Type B pancreatic cell (in vitro differentiated cells): ENCODE results near the gene ELAVL3. TPM values are rescaled to one million over a fixed set of nuclear protein-coding genes. Genes with fewer than 3 reads are reported as not detected.
A peak's percentile ranks its signal among the peaks of the same experiment; 100 is the strongest.

Source experiments
- DNase-seq: peaks from one replicate; pipeline ENCODE4 v3.0.0; 2021; ENCODE audit warnings: mixed read lengths; ENCODE audit not compliant: unreplicated experiment; ENCODE audit errors: extremely low spot score
- H3K27ac Mint-ChIP-seq: 2 replicates; pipeline ENCODE4 v1.8.0; 2021; ENCODE audit warnings: mild to moderate bottlenecking, mixed read lengths
- H3K27me3 Mint-ChIP-seq: 2 replicates; pipeline ENCODE4 v1.8.0; 2021; ENCODE audit warnings: mixed read lengths
- H3K36me3 Mint-ChIP-seq: 2 replicates; pipeline ENCODE4 v1.8.0; 2021; ENCODE audit warnings: mixed read lengths
- H3K4me1 Mint-ChIP-seq: one replicate; pipeline ENCODE4 v1.8.0; 2021; ENCODE audit warnings: mixed read lengths; ENCODE audit not compliant: unreplicated experiment
- H3K4me3 Mint-ChIP-seq: 2 replicates; pipeline ENCODE4 v1.8.0; 2021; ENCODE audit warnings: mild to moderate bottlenecking, mixed read lengths
- H3K9me3 Mint-ChIP-seq: 2 replicates; pipeline ENCODE4 v1.8.0; 2021; ENCODE audit warnings: mixed read lengths
- CTCF ChIP-seq: fragments of 200-600 bp; sonication (generic); conservative IDR thresholded peaks from 2 replicates; pipeline ENCODE4 v1.5.0; 2021; ENCODE audit warnings: antibody characterized with exemption, mild to moderate bottlenecking
- total RNA-seq: library from RNA; stranded (reverse); gene quantifications from 2 replicates; pipeline ENCODE4 v1.2.1, GENCODE V29; 2021; ENCODE audit warnings: low replicate concordance

Gene ELAVL3
- total RNA-seq, 1 donor from 2014 or later = 3.3 TPM

- H3K9me3 Mint-ChIP-seq = no peaks in the 10 kb centered on the region
- no peak for DNase-seq
- H3K4me1 Mint-ChIP-seq = peaks cover 12% of the 10 kb centered on the region
- TF ChIP-seq CTCF = peak; percentile 69
- H3K27me3 Mint-ChIP-seq = peaks cover 3% of the 10 kb centered on the region
- no peak overlapping the region for H3K4me3 Mint-ChIP-seq
- peak overlapping the region; percentile 11 for H3K27ac Mint-ChIP-seq
- no peaks in the 10 kb centered on the region for H3K36me3 Mint-ChIP-seq
Observed at GRCh38 chr19:11453468-11454341, 27.1 kb downstream of the ELAVL3 start.

- H3K4me3 Mint-ChIP-seq = no peak overlapping the region
- no peaks in the 10 kb centered on the region for H3K27me3 Mint-ChIP-seq
- DNase-seq = no peak
- no peaks in the 10 kb centered on the region for H3K36me3 Mint-ChIP-seq
- peaks cover 12% of the 10 kb centered on the region for H3K4me1 Mint-ChIP-seq
- H3K9me3 Mint-ChIP-seq = no peaks in the 10 kb centered on the region
- peak; percentile 9 for TF ChIP-seq CTCF
- no peak overlapping the region for H3K27ac Mint-ChIP-seq
Observed at GRCh38 chr19:11452620-11453310, 28.1 kb downstream of the ELAVL3 start.

DNA sequence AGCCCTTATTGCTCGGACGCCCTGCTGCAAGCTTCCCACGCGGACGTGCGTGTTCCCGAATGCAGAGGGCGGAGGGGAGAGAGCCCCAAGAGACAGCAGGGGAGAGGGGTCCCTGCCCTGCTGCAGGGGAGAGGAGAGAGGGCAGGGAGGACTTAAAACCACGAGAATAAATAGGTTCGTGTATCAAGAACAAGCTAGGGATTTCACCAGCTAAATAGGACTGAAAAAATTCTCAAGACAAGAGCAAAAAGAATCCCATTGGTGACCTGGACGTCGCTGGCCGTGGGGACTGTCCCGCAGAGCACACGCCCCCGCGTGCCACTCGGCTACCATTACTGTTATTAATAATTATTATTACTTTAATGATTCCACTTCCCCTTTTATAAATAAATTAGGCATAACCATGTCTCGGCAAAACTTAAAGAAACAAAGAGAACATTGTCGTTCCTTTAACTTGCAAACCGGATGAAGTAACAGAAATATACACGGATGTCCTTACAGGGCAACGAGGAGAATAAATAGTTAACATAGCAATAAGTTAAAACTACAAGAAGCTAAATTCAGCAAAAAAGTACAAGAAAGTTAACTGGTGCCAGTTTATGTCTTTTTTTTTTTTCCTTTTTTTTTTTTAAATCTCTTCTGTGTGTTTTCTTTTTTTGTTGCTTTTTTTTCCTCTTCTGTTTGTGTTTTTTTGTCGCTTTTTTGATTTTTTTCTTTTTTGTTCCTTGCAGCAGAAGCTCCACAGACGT lies 28.8 kb downstream of the ELAVL3 start:
- Mint-ChIP-seq H3K27me3 (no peaks in the 10 kb centered on the region), H3K36me3 (no peaks in the 10 kb centered on the region), H3K4me1 (peaks cover 12% of the 10 kb centered on the region), H3K27ac (no peak overlapping the region), H3K4me3 (no peak overlapping the region), H3K9me3 (no peaks in the 10 kb centered on the region)
- no peak for TF ChIP-seq CTCF
- no peak for DNase-seq

DNA sequence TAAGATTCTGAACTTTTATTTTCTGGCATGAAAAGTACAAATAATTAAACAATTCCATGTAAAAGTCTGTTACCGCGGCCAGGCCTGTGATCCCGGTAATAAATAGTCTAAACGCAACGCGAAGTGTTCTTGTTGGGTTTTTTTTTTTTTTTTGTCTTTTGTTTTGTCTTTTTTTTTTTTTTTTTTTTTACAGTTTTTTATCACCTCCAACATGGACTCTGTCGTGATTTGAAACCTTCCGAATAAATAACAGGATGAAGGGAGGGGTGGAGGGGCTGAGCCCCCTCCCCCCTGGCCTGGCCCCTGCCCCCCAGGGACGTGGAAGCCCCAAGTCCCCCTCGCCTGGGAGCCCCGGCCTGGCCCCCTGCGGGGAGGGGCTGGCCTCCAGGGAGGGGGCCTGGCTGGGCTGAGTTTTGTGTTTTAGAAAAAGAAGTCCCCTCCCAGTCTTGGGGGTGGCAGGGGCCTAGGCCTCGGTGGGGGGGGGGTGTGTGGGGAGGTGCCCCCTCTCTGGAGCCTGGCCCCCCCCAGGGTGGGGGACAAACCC lies 29.4 kb downstream of the ELAVL3 start:
- H3K9me3 Mint-ChIP-seq = no peaks in the 10 kb centered on the region
- no peak for DNase-seq
- H3K27ac Mint-ChIP-seq = no peak overlapping the region
- peaks cover 12% of the 10 kb centered on the region for H3K4me1 Mint-ChIP-seq
- H3K27me3 Mint-ChIP-seq = no peaks in the 10 kb centered on the region
- no peak for TF ChIP-seq CTCF
- no peaks in the 10 kb centered on the region for H3K36me3 Mint-ChIP-seq
- no peak overlapping the region for H3K4me3 Mint-ChIP-seq

DNA sequence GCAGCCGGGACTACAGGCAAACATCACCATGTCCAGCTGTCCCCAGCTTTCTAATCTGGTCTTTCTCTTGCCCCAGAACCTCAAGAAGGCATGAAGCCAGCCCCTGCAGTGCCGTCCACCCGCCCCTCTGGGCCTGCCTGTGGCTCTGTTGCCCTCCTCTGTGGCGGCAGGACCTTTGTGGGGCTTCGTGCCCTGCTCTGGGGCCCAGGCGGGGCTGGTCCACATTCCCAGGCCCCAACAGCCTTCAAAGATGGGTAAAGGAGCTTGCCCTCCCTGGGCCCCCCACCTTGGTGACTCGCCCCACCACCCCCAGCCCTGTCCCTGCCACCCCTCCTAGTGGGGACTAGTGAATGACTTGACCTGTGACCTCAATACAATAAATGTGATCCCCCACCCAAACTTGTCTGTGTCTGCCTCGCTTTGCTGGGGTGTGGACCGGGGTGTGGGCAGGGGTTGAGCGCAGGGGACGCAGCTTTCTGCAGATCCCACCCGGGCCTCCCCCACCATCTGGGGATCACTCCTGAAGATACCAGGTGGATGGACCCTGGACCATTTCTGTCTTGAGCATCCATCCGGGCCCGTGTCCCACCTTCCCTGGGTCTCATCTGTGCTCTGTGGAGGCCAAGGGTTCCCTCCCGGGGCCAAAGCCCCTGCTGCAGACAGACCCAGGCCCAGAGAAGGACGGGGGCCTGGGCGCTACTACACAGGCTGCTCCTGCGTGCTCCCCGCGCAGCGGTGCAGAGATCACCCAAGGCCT lies 30.1 kb downstream of the ELAVL3 start:
- H3K27ac Mint-ChIP-seq = no peak overlapping the region
- H3K27me3 Mint-ChIP-seq = no peaks in the 10 kb centered on the region
- no peaks in the 10 kb centered on the region for H3K9me3 Mint-ChIP-seq
- no peak for TF ChIP-seq CTCF
- no peak overlapping the region for H3K4me3 Mint-ChIP-seq
- no peak for DNase-seq
- H3K4me1 Mint-ChIP-seq = peaks cover 12% of the 10 kb centered on the region
- H3K36me3 Mint-ChIP-seq = no peaks in the 10 kb centered on the region
